WTC11 (cell line): ENCODE results near the gene CHMP1B.

ENCODE experiments used
- ATF1 ChIP-seq: sonication (generic); formaldehyde crosslinking; IDR thresholded peaks from 2 replicates; pipeline ENCODE4 v1.8.1; 2023; ENCODE audit warnings: mild to moderate bottlenecking, moderate library complexity, missing genetic modification reagents
- CBFB ChIP-seq: sonication (generic); formaldehyde crosslinking; IDR thresholded peaks from 2 replicates; pipeline ENCODE4 v1.8.1; 2022; ENCODE audit warnings: mild to moderate bottlenecking, low read depth, missing genetic modification reagents
- KAT7 ChIP-seq: sonication (generic); formaldehyde crosslinking; IDR thresholded peaks from 2 replicates; pipeline ENCODE4 v1.8.1; 2023; ENCODE audit warnings: missing genetic modification reagents, mild to moderate bottlenecking, borderline replicate concordance
- NR1H2 ChIP-seq: sonication (generic); formaldehyde crosslinking; IDR thresholded peaks from 2 replicates; pipeline ENCODE4 v1.9.0; 2021; ENCODE audit warnings: mild to moderate bottlenecking, moderate library complexity, missing genetic modification reagents
- SP1 ChIP-seq: sonication (generic); formaldehyde crosslinking; conservative IDR thresholded peaks from 2 replicates; pipeline ENCODE4 v1.8.1; 2022; ENCODE audit warnings: missing genetic modification reagents
- ZNF423 ChIP-seq: fragments of 250-450 bp; sonication (Bioruptor Pico); IDR thresholded peaks from 2 replicates; pipeline ENCODE4 v2.1.2; 2022; ENCODE audit warnings: mild to moderate bottlenecking, moderate library complexity
- TF ChIP-seq, protein P1 (sequence below): sonication (generic); formaldehyde crosslinking; IDR thresholded peaks from 2 replicates; pipeline ENCODE4 v1.8.1; 2022; ENCODE audit warnings: low read depth, mild to moderate bottlenecking, moderate library complexity, missing genetic modification reagents, borderline replicate concordance
- TF ChIP-seq, protein P2 (sequence below): fragments of 200-600 bp; IDR thresholded peaks from 2 replicates; pipeline ENCODE4 v1.8.0; 2022; ENCODE audit warnings: antibody characterized with exemption
- TF ChIP-seq, protein P3 (sequence below): sonication (generic); formaldehyde crosslinking; conservative IDR thresholded peaks from 2 replicates; pipeline ENCODE4 v1.8.1; 2022; ENCODE audit warnings: mild to moderate bottlenecking, missing genetic modification reagents
- TF ChIP-seq, protein P4 (sequence below): sonication (generic); formaldehyde crosslinking; IDR thresholded peaks from 2 replicates; pipeline ENCODE4 v1.8.1; 2022; ENCODE audit warnings: mild to moderate bottlenecking, moderate library complexity, missing genetic modification reagents
- TF ChIP-seq, protein P5 (sequence below): sonication (generic); formaldehyde crosslinking; IDR thresholded peaks from 2 replicates; pipeline ENCODE4 v1.8.0; 2022; ENCODE audit warnings: mild to moderate bottlenecking, missing genetic modification reagents
- TF ChIP-seq, protein P6 (sequence below): sonication (generic); formaldehyde crosslinking; IDR thresholded peaks from 2 replicates; pipeline ENCODE4 v1.8.1; 2022; ENCODE audit warnings: low read depth, missing genetic modification reagents, borderline replicate concordance

DNA sequence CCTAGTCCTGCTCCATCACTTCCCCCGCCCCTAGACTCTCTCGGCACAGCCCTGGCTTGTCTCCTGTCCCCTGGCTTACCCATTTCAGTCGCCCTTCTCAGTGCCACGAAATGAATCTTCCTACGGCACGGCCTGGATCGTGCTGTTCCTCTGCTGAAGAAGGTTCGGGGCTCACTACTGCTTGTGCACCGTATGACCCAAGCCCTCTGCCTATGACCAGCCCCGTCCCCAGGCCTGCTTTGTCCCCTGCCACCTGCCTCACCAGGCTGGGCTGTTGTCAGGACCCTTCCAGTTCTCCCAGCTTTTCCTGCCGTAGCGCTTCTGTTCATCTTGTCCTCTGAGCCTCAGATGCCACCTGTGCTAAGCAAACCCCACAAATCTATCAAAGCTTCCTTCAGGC lies 13.9 kb downstream of the CHMP1B start:
- TF ChIP-seq, protein P1, sequence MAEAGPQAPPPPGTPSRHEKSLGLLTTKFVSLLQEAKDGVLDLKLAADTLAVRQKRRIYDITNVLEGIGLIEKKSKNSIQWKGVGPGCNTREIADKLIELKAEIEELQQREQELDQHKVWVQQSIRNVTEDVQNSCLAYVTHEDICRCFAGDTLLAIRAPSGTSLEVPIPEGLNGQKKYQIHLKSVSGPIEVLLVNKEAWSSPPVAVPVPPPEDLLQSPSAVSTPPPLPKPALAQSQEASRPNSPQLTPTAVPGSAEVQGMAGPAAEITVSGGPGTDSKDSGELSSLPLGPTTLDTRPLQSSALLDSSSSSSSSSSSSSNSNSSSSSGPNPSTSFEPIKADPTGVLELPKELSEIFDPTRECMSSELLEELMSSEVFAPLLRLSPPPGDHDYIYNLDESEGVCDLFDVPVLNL (CRISPR knock-in tag): no peak
- TF ChIP-seq KAT7 (CRISPR knock-in tag): no peak
- TF ChIP-seq NR1H2 (CRISPR knock-in tag): no peak
- TF ChIP-seq, protein P2, sequence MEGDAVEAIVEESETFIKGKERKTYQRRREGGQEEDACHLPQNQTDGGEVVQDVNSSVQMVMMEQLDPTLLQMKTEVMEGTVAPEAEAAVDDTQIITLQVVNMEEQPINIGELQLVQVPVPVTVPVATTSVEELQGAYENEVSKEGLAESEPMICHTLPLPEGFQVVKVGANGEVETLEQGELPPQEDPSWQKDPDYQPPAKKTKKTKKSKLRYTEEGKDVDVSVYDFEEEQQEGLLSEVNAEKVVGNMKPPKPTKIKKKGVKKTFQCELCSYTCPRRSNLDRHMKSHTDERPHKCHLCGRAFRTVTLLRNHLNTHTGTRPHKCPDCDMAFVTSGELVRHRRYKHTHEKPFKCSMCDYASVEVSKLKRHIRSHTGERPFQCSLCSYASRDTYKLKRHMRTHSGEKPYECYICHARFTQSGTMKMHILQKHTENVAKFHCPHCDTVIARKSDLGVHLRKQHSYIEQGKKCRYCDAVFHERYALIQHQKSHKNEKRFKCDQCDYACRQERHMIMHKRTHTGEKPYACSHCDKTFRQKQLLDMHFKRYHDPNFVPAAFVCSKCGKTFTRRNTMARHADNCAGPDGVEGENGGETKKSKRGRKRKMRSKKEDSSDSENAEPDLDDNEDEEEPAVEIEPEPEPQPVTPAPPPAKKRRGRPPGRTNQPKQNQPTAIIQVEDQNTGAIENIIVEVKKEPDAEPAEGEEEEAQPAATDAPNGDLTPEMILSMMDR: no peak
- TF ChIP-seq, protein P3, sequence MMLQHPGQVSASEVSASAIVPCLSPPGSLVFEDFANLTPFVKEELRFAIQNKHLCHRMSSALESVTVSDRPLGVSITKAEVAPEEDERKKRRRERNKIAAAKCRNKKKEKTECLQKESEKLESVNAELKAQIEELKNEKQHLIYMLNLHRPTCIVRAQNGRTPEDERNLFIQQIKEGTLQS: no peak
- TF ChIP-seq ATF1 (CRISPR knock-in tag): no peak
- TF ChIP-seq, protein P4, sequence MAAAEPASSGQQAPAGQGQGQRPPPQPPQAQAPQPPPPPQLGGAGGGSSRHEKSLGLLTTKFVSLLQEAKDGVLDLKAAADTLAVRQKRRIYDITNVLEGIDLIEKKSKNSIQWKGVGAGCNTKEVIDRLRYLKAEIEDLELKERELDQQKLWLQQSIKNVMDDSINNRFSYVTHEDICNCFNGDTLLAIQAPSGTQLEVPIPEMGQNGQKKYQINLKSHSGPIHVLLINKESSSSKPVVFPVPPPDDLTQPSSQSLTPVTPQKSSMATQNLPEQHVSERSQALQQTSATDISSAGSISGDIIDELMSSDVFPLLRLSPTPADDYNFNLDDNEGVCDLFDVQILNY: no peak
- TF ChIP-seq, protein P5, sequence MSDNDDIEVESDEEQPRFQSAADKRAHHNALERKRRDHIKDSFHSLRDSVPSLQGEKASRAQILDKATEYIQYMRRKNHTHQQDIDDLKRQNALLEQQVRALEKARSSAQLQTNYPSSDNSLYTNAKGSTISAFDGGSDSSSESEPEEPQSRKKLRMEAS (CRISPR knock-in tag): no peak
- TF ChIP-seq, protein P6, sequence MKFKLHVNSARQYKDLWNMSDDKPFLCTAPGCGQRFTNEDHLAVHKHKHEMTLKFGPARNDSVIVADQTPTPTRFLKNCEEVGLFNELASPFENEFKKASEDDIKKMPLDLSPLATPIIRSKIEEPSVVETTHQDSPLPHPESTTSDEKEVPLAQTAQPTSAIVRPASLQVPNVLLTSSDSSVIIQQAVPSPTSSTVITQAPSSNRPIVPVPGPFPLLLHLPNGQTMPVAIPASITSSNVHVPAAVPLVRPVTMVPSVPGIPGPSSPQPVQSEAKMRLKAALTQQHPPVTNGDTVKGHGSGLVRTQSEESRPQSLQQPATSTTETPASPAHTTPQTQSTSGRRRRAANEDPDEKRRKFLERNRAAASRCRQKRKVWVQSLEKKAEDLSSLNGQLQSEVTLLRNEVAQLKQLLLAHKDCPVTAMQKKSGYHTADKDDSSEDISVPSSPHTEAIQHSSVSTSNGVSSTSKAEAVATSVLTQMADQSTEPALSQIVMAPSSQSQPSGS (CRISPR knock-in tag): no peak
- TF ChIP-seq ZNF423: no peak
- no peak for TF ChIP-seq SP1
- no peak for TF ChIP-seq CBFB (CRISPR knock-in tag)
